ENCODE results near the gene BMP4. TPM values are rescaled to one million over a fixed set of nuclear protein-coding genes. Genes with fewer than 3 reads are reported as not detected.

The BMP4 gene
- total RNA-seq, 4 donors from 2014 or later, result 6.7 to 22.2 (median 10.0) TPM

DNA sequence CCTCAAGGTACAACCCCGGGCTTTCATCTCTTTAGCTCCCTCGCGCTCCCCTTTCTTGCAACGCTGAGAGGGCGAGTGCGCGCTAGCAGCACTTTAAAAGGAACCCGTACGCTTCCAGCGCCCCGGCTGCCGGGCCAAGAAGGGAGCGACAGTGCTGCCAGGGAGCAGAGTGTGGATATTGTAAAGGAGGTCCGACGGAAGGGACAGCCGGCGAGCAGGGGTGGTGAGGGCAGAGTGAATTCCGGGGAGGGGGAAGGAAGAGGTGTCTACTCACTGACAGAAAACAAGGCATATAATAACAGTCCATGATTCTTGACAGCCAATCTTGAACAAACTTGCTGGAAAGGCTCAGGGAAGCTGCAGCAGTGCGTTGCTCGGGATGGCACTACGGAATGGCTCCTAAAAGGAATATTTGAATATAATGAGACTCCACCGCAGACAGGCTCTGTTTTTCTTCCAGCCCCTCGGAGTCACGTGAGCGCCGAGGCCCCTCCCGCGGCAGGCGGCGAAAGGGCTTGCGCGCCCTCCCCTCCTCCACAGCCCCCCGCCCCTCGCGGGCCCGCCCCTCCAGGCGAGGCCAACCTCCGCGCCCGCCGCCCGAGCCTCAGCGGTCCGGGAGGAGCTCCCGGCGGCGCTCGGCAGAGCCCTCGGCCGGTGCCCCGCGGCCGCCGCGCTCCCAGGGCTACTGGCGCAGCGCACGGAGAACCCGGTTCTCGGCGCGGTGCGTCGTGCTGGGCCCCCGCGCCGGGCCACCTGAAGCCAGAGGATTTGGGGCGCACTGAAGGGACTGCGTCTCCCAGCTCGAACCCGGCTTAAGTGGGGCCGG is 3.4 kb downstream of the BMP4 start:
- TF ChIP-seq CTCF (IDR thresholded peaks at IDR 0.05; ENCODE audit: low read depth), result no peak

DNA sequence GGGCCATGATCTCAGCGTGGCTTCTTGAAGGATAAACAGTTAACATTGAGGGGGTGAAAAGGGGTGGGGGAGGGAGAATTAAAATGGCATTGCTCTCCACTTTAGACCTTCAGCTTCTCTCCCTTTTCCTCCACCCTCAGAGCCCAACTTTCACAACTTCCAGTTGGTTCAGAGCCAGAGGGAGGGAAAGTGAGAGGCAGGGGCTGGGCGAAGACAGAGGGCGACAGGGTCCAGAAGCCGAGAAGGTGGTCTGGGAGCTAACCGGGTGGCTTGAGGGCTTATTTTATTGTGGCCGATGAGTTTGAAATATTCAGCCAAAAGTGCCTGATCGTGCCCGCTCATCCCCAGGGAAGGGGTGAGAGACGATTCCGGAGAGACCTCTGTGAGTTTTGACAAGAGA is 4.1 kb downstream of the BMP4 start:
- TF ChIP-seq CTCF (IDR thresholded peaks at IDR 0.05; ENCODE audit: low read depth), result no peak

GRCh38 chr14:53951627-53952303 is 4.9 kb downstream of the BMP4 start:
- TF ChIP-seq CTCF (IDR thresholded peaks at IDR 0.05; ENCODE audit: low read depth), result no peak

- no peak for TF ChIP-seq CTCF (IDR thresholded peaks at IDR 0.05; ENCODE audit: low read depth)
These were observed 5.4 kb downstream of the BMP4 start for GRCh38 chr14:53951243-53951626.

DNA sequence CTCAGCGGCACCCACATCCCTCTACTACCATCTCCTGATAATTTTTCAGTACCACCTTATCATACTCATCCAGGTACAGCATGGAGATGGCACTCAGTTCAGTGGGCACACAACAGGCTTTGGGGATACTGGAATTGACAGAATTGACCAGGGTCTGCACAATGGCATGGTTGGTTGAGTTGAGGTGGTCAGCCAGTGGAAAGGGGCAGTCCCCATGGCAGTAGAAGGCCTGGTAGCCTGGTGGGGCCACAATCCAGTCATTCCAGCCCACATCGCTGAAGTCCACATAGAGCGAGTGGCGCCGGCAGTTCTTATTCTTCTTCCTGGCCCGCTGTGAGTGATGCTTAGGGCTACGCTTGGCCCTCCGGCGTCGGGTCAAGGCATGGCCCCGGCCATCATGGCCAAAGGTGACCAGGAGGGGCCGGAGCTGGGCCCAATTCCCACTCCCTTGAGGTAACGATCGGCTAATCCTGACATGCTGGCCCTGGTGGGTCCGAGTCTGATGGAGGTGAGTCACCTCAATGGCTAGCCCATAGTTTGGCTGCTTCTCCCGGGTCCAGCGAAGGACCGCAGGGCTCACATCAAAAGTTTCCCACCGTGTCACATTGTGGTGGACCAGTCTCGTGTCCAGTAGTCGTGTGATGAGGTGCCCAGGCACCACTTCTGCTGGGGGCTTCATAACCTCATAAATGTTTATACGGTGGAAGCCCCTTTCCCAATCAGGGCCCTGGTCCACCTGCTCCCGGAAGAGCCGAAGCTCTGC is 6.4 kb downstream of the BMP4 start:
- TF ChIP-seq CTCF (IDR thresholded peaks at IDR 0.05; ENCODE audit: low read depth), result no peak

DNA sequence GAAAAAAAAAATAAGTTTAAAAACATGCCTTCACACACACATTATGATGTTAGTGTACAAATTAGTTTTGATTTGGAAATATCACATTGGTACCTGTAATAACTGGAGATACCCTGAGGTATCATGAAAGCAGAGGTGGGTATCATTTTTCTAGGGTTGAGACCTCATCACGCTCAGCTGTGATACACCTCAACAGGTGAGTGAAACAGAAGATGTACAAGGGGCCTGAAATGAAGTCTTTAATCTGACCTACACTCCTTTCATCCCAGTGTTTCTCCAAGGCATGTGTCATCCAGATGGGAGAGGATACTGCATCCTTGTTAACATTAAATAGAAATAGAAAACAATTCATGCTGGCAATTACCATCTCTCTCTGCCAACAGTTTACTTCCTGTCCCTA is 7.4 kb downstream of the BMP4 start:
- no peak for TF ChIP-seq CTCF (IDR thresholded peaks at IDR 0.05; ENCODE audit: low read depth)
